K562 (cell line): ENCODE data around the gene LRIF1. TPM values are rescaled to one million over a fixed set of nuclear protein-coding genes. Genes with fewer than 3 reads are reported as not detected.
A peak's percentile ranks its signal among the peaks of the same experiment; 100 is the strongest.

Experiments used
- BRF1 ChIP-seq: IDR thresholded peaks from 3 replicates; pipeline ENCODE4 v1.6.1; 2011; ENCODE audit warnings: borderline replicate concordance, mild to moderate bottlenecking; ENCODE audit not compliant: insufficient read length; ENCODE audit errors: extremely low read depth
- HIVEP1 ChIP-seq: fragments of 250-450 bp; sonication (Bioruptor Pico); IDR thresholded peaks from 2 replicates; pipeline ENCODE4 v1.4.0; 2020; ENCODE audit warnings: mild to moderate bottlenecking
- KDM4B ChIP-seq, 2 experiments: fragments of 450-650 bp in 1 of 2; sonication (generic) in 1 of 2; IDR thresholded peaks; 2 replicates each; pipeline ENCODE4 v1.6.1; 2016 to 2017; ENCODE audit warnings: borderline replicate concordance in 2 of 2, antibody characterized with exemption in 1 of 2, low read depth in 1 of 2, mild to moderate bottlenecking in 1 of 2
- NCOA4 ChIP-seq: fragments of 450-650 bp; IDR thresholded peaks from 2 replicates; pipeline ENCODE4 v1.6.1; 2018; ENCODE audit warnings: mild to moderate bottlenecking; ENCODE audit not compliant: partially characterized antibody
- SREBF2 ChIP-seq: sonication (generic); formaldehyde crosslinking; IDR thresholded peaks from 2 replicates; pipeline ENCODE4 v1.4.0; 2020; ENCODE audit warnings: mild to moderate bottlenecking, missing genetic modification reagents
- ZKSCAN8 ChIP-seq: fragments of 200-800 bp; sonication (Bioruptor generic); IDR thresholded peaks from 2 replicates; pipeline ENCODE4 v1.6.1; 2016; ENCODE audit warnings: missing genetic modification characterization, missing compliant biosample characterization
- ZNF766 ChIP-seq: fragments of 200-800 bp; sonication (Bioruptor generic); conservative IDR thresholded peaks from 2 replicates; pipeline ENCODE4 v1.6.1; 2016; ENCODE audit warnings: missing genetic modification characterization, missing compliant biosample characterization
- polyA plus RNA-seq, 8 experiments: library from polyadenylated mRNA; depleted of rRNA in 4 of 8; stranded (reverse) in 5 of 8; unstranded in 3 of 8; fragments of >200 nt; fragmentation: Nextera tagmentation in 2 of 8; fragmentation: Illumina TruSeq in 1 of 8; extraction: Ambion mirVana in 2 of 8; extraction: Trizol in 1 of 8; gene quantifications; 2 replicates each; pipeline versions ENCODE4 v1.2.1 to v1.2.3, GENCODE V29; 2011 to 2014; ENCODE audit warnings: inconsistent platforms in 1 of 8, missing spikeins in 1 of 8
- total RNA-seq, 7 experiments: library from RNA; depleted of rRNA in 6 of 7; stranded (reverse); fragments of >200 nt in 6 of 7; fragmentation: Illumina TruSeq in 2 of 7; extraction: Trizol in 2 of 7; gene quantifications; 2 replicates each; pipeline versions ENCODE4 v1.2.1 to v1.2.3, GENCODE V29; 2011 to 2021; ENCODE audit warnings: low replicate concordance in 1 of 7
- TF ChIP-seq, protein P1 (sequence below): sonication (generic); formaldehyde crosslinking; IDR thresholded peaks from 2 replicates; pipeline ENCODE4 v1.8.0; 2022; ENCODE audit warnings: mild to moderate bottlenecking, missing genetic modification reagents
- TF ChIP-seq, protein P2 (sequence below): fragments of 450-650 bp; IDR thresholded peaks from 2 replicates; pipeline ENCODE4 v1.6.1; 2016; ENCODE audit warnings: low read depth
- TF ChIP-seq, protein P3 (sequence below), 2 experiments: fragments of 200-800 bp in 1 of 2; sonication (Bioruptor generic) in 1 of 2; sonication (generic) in 1 of 2; formaldehyde crosslinking in 1 of 2; IDR thresholded peaks in 1 of 2; conservative IDR thresholded peaks in 1 of 2; 2 replicates each; pipeline versions ENCODE4 v1.5.0 to v1.6.1; 2016 to 2020; ENCODE audit warnings: missing compliant biosample characterization in 1 of 2, missing genetic modification characterization in 1 of 2, missing genetic modification reagents in 1 of 2

Gene LRIF1
- total and polyA plus RNA-seq, 9 of the 15 experiments (the other 6 are each of a cell fraction or from before 2014, with no cell fraction given): 35.6 to 88.8 (median 74.1) TPM

DNA sequence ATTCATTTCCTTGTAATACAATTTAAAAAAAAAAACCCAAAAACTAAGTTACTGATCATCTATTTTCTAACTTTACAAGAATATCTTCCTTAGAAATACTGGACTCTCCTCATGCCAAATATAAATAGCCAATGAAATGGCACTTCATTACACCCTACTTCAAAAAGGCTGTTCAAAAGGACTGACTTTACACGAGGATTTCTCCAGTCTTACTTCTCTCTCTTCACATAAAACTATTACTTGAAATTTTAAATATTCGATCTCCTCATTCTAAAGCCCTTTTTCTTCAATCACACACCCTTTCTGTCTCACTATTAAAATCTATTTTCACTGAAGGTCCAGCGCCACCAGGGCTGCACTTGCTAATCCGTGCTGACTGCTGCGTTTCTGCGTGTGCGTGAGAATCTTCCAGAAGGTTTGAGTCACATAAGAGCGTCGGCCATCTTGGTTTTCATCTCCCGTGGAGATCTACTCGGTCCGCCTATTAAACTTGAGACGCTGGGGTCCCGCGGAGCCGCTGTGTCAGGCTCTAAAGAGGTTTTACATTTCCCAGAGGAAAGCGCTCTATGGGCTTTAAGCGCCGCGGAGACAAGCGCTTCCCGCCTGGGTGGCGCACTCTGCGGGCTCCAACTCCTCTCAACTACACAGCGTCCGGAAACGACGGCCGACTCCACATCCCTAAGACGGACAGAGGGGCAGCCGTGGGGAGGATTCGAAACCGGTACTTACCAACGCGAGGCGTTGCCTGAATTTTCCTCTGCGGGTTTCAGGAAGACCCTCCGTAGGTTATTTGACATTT is 631 bp downstream of the LRIF1 start (continued):
- TF ChIP-seq ZNF766 (no peak), HIVEP1 (no peak), ZKSCAN8 (CRISPR knock-in tag) (0 out of 2 replicates have a peak, but pooled peaks have one; percentile 66), BRF1 (no peak), KDM4B (IDR thresholded peaks at IDR 0.05; ENCODE audit: borderline replicate concordance in 2 of 2, low read depth in 1 of 2) (no peak), SREBF2 (CRISPR knock-in tag) (no peak), NCOA4 (peak; percentile 39)
- TF ChIP-seq, protein P1, sequence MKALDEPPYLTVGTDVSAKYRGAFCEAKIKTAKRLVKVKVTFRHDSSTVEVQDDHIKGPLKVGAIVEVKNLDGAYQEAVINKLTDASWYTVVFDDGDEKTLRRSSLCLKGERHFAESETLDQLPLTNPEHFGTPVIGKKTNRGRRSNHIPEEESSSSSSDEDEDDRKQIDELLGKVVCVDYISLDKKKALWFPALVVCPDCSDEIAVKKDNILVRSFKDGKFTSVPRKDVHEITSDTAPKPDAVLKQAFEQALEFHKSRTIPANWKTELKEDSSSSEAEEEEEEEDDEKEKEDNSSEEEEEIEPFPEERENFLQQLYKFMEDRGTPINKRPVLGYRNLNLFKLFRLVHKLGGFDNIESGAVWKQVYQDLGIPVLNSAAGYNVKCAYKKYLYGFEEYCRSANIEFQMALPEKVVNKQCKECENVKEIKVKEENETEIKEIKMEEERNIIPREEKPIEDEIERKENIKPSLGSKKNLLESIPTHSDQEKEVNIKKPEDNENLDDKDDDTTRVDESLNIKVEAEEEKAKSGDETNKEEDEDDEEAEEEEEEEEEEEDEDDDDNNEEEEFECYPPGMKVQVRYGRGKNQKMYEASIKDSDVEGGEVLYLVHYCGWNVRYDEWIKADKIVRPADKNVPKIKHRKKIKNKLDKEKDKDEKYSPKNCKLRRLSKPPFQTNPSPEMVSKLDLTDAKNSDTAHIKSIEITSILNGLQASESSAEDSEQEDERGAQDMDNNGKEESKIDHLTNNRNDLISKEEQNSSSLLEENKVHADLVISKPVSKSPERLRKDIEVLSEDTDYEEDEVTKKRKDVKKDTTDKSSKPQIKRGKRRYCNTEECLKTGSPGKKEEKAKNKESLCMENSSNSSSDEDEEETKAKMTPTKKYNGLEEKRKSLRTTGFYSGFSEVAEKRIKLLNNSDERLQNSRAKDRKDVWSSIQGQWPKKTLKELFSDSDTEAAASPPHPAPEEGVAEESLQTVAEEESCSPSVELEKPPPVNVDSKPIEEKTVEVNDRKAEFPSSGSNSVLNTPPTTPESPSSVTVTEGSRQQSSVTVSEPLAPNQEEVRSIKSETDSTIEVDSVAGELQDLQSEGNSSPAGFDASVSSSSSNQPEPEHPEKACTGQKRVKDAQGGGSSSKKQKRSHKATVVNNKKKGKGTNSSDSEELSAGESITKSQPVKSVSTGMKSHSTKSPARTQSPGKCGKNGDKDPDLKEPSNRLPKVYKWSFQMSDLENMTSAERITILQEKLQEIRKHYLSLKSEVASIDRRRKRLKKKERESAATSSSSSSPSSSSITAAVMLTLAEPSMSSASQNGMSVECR (CRISPR knock-in tag): no peak
- TF ChIP-seq, protein P2, sequence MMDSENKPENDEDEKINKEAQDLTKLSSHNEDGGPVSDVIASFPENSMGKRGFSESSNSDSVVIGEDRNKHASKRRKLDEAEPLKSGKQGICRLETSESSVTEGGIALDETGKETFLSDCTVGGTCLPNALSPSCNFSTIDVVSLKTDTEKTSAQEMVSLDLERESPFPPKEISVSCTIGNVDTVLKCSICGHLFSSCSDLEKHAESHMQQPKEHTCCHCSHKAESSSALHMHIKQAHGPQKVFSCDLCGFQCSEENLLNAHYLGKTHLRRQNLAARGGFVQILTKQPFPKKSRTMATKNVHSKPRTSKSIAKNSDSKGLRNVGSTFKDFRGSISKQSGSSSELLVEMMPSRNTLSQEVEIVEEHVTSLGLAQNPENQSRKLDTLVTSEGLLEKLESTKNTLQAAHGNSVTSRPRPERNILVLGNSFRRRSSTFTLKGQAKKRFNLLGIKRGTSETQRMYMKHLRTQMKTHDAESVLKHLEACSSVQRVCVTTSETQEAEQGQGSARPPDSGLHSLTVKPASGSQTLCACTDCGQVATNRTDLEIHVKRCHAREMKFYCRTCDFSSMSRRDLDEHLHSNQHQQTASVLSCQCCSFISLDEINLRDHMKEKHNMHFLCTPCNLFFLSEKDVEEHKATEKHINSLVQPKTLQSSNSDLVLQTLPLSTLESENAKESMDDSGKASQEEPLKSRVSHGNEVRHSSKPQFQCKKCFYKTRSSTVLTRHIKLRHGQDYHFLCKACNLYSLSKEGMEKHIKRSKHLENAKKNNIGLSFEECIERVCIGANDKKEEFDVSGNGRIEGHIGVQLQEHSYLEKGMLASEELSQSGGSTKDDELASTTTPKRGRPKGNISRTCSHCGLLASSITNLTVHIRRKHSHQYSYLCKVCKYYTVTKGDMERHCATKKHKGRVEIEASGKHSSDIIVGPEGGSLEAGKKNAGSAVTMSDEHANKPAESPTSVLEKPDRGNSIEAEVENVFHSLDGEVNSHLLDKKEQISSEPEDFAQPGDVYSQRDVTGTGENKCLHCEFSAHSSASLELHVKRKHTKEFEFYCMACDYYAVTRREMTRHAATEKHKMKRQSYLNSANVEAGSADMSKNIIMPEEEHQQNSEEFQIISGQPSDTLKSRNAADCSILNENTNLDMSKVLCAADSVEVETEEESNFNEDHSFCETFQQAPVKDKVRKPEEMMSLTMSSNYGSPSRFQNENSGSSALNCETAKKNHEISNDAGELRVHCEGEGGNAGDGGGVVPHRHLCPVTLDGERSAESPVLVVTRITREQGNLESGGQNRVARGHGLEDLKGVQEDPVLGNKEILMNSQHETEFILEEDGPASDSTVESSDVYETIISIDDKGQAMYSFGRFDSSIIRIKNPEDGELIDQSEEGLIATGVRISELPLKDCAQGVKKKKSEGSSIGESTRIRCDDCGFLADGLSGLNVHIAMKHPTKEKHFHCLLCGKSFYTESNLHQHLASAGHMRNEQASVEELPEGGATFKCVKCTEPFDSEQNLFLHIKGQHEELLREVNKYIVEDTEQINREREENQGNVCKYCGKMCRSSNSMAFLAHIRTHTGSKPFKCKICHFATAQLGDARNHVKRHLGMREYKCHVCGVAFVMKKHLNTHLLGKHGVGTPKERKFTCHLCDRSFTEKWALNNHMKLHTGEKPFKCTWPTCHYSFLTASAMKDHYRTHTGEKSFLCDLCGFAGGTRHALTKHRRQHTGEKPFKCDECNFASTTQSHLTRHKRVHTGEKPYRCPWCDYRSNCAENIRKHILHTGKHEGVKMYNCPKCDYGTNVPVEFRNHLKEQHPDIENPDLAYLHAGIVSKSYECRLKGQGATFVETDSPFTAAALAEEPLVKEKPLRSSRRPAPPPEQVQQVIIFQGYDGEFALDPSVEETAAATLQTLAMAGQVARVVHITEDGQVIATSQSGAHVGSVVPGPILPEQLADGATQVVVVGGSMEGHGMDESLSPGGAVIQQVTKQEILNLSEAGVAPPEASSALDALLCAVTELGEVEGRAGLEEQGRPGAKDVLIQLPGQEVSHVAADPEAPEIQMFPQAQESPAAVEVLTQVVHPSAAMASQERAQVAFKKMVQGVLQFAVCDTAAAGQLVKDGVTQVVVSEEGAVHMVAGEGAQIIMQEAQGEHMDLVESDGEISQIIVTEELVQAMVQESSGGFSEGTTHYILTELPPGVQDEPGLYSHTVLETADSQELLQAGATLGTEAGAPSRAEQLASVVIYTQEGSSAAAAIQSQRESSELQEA: no peak
- TF ChIP-seq, protein P3, sequence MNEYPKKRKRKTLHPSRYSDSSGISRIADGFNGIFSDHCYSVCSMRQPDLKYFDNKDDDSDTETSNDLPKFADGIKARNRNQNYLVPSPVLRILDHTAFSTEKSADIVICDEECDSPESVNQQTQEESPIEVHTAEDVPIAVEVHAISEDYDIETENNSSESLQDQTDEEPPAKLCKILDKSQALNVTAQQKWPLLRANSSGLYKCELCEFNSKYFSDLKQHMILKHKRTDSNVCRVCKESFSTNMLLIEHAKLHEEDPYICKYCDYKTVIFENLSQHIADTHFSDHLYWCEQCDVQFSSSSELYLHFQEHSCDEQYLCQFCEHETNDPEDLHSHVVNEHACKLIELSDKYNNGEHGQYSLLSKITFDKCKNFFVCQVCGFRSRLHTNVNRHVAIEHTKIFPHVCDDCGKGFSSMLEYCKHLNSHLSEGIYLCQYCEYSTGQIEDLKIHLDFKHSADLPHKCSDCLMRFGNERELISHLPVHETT (CRISPR knock-in tag; conservative IDR thresholded peaks at IDR 0.05 in 1 of 2, IDR thresholded peaks at IDR 0.05 in 1 of 2): peak in 1 of 2 experiments; percentile 64; a peak in 1 of 4 replicates
